GM18907 (cell line): ENCODE results near the gene PPIH.
A peak's percentile ranks its signal among the peaks of the same experiment; 100 is the strongest.
"Not testable (repeated sequence)": the region's sequence is repeated elsewhere in the genome, so short reads cannot be mapped to it uniquely, and the experiment has no call there.

Source experiments
- ATAC-seq: cut with Tn5 transposase; IDR thresholded peaks from one replicate; pipeline ENCODE4 v1.9.1; 2021; ENCODE audit warnings: mild to moderate bottlenecking, moderate library complexity; ENCODE audit not compliant: unreplicated experiment

The PPIH gene

DNA sequence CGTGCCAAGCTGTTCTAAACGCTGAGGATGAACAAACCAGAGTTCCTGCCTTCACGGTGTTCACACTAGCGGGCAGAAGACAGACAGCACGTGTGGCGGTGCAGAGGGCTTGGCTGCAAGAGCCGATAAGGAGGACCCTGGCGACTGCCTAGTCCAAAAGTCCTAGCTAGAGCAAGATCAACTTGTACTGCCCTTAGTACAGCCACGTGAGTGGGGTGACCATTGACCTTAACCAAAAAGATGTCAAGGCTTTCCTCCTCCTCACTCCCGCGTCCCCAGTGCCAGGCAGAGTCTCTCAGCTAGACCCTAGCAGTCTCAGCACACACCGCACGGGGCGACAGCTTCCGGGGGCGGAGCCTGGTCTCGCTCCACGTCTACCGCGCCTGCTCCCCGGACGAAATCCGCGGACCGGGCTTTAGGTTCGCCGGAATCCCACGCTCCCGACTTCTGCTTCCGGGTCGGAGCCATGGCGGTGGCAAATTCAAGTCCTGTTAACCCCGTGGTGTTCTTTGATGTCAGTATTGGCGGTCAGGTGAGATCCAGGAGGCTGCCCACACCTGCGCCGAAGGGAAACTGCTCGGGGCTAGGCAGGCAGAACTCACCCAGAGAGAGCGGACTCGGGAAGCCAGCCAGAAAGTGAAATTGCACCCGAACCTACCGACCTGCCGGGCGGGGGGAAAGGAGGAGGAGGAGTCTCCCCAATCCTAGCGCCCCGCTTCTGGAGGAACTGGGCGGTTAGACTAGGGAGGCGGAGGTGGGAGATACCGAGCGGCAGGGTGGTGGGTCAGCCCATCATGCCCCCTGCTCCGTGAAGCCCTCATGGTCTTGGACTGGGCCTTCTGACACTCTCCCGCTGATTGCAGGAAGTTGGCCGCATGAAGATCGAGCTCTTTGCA lies at the start of gene PPIH:
TSS of gene PPIH (plus strand) at position 443 of the 896 bp plus-strand sequence. CDS start at position 467, 24 bp downstream.
- peak; percentile 93 for ATAC-seq

DNA sequence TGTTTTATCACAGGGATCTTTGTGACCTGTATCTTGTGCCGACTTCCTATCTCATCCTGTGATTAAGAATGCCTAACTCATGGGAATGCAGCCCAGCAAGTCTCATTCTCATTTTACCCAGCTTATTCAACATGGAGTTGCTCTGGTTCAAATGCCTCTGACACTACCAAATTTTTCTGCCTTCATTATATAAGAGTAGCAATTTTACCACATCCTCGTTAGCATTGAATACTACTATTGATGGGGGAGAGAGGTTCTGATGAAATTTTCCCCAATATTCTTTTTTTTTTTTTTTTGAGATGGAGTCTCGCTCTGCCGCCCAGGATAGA lies 44.5 kb upstream of the PPIH start:
- ATAC-seq: no peak

DNA sequence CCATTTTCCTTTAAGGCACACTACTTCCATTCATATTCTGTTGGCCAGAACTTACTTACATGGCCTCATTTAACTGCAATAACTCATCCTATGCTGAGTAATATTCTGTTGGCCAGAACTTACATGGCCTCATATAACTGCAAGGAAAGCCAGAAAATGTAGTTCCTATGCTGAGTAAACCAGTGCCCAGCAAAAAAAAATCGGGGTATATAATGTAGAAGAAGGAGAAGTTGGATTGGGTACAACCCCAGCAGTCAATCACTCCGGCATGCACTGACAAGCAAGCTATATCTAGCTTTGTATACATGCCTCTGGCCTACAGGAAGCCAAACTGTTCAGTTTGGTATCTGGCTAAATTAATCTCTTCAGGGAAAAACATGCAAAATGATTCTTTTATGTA lies 39.4 kb upstream of the PPIH start:
- ATAC-seq: no peak

DNA sequence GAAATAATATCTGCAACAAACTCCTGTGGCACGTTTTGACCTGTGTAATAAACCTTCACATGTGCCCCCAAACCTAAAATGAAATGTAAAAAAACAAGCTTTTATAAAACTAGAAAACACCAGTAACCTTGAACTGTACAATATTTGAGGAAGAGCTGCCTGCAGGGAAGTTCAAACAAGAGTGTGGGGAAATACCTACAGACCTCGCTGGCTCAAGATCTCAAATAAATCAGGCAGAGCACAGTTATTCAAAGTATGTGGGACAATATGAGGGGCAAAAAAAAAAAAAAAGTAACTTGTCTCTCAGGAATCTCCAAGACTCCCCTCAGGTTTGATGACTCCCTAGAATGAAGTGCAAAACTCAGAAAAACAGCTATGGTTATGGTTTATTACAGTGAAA lies 37.9 kb upstream of the PPIH start:
- no peak for ATAC-seq

DNA sequence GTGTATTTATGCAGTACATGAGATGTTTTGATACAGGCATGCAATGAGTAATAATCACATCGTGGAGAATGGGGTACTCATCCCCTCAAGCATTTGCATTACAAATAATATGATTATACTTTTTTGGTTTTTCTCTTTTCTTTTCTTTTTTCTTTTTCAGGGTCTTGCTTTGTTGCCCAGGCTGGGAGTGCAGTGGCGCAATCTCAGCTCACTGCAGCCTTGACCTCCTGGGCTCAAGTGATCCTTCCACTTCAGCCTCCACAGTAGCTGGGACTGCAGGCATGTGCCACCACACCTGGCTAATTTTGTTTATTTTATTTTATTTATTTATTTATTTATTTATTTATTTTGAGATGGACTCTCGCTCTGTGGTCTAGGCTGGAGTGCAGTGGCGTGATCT lies 37.0 kb upstream of the PPIH start:
- ATAC-seq: not testable (repeated sequence)

DNA sequence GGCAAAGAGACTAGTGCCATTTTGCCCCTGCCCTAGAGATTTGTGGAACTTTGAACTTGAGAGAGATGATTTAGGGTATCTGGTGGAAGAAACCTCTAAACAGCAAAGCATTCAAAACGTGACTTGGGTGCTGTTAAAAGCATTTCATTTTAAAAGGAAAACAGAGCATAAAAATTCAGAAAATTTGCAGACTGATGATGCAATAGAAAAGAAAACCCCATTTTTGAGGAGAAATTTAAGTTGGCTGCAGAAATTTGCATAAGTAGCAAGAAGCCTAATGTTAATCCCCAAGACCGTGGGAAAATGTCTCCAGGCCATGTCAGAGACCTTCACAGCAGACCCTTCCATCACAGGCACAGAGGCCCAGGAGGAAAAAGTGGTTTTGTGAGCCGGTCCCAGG lies 31.0 kb upstream of the PPIH start:
- ATAC-seq: not testable (repeated sequence)

DNA sequence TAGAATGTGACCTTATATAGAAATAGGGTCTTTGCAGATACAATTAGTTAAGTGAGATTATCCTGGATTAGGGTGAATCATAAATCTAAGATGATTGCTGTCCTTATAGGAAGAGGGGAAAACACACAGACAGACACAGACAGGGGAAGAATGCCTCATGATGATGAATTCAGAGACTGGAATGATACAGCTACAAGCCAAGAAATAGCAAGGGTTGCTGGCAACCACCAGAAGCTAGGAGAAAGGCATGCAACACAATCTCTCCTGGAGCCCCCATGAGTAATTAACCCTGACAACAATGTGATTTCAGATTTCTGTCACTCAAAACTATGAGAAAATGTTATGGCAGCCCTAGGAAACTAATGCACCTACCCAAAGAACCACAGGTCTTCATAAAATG lies 19.1 kb upstream of the PPIH start:
- ATAC-seq: no peak

DNA sequence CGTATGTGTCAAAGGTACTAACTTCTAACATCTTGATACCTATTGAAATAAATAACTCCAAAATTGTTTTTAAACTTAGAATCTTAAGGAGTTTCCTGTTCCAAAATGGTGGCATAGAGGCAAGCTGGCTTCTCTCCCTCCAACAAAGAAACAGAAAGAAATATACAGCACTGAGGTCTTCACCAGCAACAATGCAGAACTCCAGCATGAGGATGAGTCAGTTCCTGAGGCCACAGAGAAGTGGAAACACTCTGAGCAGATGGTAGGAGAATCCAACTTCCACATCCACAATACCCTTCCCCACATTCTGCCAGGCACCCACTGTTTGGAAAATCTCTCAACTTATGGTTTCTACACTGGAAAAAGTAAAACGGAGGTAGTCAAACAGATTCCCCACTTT lies 12.2 kb upstream of the PPIH start:
- no peak for ATAC-seq

DNA sequence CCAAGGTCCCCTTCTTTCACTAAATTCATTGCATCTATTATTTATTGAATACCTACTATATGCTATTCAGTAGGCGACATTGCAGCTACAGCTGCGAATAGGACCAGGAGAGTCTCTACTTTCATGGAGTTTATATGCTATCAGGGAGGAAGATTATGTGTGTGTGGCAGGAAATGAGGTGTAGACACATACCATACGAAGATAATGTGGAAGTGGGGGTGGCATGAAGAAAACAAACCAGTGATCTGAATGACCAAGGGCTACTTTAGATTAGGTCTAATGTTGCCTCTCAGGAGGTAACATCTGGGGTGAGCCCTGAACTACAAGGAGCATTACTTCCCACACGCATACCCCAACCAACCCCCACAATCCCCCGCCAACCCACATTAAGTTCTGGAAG lies 1.0 kb upstream of the PPIH start:
- ATAC-seq: no peak

DNA sequence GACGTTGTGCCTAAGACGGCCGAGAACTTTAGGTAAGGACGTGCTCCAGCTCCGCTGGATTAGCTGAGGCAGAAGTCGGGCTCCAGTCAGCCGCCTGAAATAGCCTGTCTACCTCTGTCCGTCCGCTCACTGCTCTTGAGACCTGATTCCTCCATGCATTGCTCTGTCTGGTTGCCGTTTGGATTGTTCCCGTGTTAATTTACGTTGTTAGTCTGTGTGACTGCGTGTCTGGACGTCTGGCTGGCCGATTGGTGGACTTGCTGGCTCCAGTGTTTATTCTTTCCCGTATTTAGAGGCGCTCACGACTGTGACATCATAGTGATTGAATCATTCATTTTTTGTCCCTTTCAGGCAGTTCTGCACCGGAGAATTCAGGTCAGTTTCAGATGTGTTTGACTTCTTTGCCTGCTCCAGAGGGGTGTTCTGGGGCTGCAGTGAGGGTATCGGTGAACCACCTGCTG lies 684 bp downstream of the PPIH start:
- ATAC-seq: peak; percentile 4

DNA sequence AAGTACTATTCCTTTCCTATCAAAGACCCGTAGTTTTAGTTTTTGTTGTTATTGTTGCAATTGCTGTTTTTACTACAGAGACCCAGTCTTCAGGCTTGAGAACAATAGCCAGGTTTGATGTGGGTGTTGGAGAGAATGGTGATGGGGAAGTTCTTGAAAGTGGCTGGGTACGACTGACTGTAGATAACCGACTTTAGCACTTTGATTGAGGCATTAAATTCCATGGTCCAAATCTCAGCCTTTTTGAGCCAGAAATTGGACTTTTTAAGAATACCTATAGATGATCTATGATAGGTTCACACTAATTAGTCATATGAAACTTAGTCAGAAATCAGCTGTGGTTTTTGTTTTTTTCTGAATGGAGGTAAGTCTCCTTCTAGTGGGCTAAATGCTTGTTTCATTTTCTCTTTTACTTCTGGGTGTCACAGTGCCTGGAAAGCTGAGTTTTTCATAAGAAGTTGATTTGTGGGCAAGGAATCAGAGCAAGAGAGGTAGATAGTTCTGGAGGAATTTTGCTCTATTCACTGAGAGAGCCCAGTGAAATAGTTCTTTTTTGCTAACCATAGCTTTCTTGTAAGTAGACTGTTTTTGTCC lies 2.8 kb downstream of the PPIH start:
- ATAC-seq: no peak

DNA sequence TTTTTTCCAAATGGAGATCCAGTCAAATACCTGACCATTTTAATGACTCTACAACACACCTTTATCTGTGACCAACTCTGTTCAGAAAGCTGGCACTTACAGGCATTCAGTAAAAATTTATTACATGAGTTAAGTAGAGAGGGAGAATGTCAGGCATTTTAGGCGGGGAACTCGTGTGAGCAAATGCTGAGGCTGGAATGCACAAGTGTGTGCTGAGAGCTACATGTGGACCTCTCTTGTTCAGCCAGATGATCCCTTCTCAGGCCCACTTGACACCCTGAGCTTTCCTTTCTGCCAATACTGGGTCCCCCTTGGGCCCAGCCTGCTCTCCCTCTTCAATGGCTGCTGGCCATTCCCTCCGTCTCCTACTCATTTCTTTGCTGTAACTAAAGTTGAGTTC lies 11.7 kb downstream of the PPIH start:
- no peak for ATAC-seq

DNA sequence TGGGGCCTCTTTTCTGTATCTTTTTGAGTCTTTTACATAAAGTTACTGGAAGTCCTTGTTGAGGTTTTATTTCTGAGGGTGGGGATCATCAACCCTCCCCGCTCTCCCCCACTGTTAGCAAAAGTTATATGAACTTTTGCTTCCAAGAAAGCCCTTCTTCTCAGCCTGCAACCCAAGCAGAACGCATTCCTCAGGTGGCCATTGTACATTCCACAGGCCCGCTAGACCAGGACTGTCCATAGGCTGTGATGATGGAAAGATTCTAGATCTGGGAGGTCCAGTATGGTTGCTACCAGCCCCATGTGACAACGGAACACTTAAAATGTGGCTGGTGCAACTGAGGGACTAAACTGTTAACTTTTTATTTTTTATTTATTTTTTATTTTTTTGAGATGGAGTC lies 12.2 kb downstream of the PPIH start:
- ATAC-seq: no peak

DNA sequence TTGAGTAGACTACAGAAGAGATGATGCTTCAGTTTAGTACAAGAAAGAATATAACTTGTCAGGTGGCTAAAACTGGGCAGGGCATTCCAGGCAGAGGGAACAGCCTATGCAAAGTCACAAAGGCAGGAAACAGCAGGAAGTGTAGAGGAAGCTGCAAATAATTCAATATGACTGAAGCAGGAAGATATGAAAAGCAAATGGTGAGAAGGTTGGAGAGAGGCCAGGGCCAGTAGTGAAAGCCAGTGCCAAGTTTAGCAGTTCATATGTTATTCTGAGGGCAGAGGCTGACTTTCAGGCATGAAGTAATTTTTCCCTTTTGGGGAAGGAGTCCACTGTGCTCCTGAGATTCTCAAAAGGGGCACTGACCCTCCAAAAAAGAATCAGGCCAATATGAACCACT lies 16.0 kb downstream of the PPIH start:
- ATAC-seq: no peak

DNA sequence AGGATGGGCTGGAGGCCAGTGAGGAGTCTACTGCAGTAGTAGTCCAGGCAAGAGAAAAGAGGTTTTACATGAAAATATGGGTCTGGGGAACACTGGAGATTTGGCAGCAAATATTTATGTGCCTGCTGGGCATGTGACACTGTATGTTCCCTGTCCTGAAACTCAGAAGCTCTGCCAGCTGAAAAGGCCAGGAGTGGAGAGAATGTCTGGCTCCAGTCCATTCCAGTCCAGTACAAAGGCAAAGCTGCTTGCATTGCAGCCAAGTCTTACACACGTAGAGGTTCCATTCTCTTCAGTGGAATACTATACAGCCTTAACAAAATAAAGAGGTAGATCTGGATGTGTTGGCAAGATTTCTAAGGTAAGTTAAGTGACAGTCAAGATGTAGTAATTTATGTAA lies 16.5 kb downstream of the PPIH start:
- ATAC-seq: no peak

DNA sequence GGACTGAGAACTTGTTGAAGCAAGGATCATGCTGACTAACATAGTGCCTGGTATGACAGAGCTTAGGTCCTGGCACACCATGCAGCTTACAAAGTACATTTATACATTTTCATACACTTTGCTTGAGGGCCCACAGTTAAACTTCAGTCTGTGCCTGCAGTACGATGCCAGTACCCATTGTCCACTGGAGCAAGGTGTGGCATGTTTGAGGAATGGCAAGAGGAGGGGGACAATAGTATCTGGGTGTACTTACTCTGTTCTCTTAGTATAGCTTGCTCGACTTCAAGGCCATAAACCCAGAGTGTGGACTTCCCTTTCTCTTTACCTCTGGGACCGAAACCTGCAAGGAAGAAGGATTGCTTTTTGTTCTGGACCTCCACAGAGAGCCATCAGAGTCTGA lies 17.2 kb downstream of the PPIH start:
- no peak for ATAC-seq

DNA sequence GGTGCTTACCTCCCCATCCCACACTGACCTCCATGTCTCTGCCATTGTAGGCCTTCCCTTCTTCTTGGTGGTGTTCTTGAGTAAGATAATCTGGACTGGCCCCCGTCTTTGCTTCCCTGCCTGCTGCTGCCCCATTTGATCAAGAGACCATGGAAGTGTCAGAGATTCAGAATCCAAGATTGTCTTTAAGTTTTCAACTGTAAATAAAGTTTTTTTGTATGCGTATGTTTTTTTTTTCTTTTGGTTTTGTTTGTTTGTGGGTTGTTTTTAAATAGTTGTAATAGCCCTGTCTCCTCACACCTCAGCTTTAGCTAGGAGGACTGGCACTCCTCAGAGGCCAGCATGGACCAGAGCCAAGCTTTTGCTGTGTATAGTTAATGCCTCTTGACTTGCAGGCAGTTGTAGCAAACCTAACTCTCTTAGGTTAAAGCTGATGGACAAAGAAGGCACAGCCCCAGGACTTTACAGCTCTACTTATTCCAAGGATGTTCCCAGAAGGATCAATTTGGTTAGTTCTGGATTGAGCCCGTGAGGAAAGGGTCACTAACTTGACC lies 18.4 kb downstream of the PPIH start:
- no peak for ATAC-seq

DNA sequence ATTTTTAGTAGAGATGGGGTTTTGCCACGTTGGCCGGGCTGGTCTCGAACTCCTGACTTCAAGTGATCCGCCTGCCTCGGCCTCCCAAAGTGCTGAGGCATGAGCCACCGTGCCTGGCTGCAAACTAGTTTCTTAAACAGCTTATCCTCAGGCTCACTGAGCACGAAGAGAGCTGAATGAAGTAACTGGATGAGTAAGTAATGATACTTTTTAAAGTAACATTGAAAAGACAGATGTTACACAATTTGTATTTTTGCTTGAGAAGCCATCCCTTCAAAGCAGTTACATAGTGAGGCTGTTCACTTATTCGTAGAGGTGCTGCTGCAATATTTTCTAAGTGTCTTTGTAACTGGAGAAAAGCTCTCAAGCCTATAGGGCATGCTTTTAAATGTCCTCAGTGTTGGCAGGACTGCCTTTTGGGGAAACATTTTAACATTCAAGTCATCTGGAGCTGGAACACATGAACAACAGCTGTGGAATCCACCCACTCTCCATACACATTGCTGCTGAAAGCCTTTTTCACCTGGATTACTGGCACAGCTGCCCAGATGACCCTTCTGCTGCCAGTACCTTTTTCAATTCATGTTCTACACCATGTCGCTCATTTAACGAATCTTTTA lies 21.3 kb downstream of the PPIH start:
- no peak for ATAC-seq

DNA sequence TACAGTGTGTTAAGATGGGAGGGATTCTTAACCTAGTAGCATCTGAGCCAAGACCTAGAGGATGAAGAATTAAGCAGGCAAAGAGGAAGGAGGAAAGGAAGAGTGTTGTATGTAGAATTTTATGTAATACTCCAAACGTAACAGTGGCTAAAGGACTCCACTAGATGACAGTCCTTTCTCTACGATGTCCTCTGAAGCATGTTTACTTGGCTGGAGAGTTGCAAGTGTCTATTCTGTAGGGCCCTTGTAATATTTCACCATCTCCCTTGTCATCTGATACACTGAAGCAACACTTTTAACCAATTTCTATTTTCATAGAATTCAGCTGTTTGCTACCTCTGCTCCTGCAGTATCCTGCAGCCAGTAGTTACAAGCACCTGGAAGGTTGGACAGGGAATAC lies 21.8 kb downstream of the PPIH start:
- ATAC-seq: no peak

DNA sequence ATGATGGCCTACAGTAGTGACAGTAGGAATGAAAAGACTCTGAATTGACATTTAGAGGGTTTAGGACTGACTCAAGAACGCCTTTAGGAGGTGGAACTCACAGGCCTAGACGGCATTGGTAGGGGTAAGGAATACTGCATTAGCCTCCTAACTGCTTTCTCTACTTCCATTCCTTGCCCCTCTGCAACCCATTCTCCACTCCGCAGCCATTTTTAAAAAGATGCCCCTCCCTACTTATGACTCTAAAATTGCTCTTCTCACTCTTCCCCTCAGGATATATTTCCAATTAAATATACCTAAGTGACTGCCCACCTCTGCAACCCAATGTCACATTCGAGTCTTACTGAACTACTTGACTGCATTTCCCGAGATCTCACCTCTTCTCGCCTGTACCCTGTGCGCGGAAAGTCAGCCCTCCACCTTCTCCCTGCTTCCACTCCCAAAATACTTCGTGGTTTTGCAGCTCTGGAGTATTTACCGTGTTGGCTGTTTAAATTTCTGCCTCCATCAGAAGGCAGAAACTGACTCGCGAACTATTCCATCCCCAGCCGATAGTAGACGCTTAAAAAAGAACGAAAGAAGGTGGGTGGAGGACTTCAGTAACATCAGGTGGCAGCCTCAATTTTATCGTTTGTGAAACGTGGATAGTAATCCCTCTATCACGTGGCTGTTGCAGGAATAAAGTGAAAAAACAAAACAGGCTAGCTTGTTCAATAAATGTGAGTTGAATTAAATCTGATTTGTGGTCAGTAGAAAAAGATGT lies 22.9 kb downstream of the PPIH start:
- no peak for ATAC-seq
